NCI-H510A (cell line): Measurements from ENCODE around the gene UMODL1.
A peak's percentile ranks its signal among the peaks of the same experiment; 100 is the strongest.

Experiments
- DNase-seq: peaks from one replicate; lab custom pipeline; 2025; lab: John Stamatoyannopoulos, UW

The UMODL1 gene

DNA sequence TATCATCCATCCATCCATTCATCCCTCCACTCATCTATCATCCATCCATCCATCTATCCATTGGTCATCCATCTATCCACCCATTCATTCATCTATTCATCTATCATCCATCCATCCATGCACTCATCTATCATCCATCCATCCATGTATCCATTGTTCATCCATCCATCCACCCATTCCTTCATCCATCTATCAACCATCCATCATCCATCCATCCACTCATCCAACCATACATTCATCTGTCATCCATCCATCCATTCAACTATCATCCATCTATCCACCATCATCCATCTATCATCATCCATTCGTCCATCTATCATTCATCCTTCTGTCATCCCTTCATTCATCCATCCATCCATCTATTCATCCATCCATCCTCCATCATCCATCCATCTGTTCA, 61.1 kb downstream of the UMODL1 start:
- no peak for DNase-seq

DNA sequence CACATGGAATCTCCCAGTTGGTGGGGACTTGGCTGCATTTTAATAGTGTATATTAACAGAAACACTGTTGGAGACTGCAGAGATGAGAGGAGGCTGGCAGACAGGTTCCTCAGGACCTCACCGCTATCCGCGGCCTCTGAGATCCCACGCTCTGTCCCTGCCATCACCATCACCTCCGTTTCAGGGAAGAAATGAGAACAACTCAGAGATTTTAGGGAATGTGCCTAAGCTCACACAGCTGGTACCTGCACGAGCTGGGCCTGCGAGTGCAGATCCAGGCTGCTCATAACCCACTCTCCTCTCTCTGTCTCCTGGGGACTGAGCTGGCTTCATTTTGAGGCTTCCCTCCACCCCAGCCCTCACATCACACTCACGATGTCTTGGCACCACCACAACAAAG, 62.0 kb downstream of the UMODL1 start:
- DNase-seq: no peak

DNA sequence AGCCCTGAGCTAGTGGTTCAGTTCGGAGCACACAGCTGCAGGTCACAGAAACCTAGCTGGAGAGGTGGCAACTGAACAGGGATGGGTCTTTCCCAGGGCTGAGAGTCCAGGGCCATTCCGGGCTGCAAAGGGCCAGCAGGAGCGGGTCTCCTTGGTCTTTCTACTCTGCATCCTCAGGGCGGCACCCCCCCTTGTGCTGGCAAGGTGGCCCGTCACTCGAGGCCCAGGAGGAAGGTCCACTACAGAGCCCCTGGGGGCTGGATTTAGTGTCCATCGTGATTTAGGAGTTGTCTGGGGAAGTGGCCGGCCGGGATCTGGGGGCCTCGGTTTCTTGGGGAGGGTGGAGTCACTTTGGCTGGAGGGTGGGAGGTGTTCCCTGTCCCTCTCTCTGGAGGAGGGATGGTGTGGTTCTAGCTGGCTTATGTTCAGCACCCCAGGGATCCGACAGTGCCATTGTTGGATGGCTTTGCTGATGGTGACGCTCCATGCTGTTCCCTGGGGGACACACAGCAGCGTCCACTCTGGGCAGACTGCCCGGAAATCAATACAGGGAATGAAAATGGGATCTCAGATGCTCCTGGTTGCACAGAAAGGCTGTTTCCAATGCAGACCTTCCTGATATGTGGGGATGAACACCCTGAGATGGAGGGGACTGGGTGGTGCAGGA, 64.4 kb downstream of the UMODL1 start:
- DNase-seq: no peak

DNA sequence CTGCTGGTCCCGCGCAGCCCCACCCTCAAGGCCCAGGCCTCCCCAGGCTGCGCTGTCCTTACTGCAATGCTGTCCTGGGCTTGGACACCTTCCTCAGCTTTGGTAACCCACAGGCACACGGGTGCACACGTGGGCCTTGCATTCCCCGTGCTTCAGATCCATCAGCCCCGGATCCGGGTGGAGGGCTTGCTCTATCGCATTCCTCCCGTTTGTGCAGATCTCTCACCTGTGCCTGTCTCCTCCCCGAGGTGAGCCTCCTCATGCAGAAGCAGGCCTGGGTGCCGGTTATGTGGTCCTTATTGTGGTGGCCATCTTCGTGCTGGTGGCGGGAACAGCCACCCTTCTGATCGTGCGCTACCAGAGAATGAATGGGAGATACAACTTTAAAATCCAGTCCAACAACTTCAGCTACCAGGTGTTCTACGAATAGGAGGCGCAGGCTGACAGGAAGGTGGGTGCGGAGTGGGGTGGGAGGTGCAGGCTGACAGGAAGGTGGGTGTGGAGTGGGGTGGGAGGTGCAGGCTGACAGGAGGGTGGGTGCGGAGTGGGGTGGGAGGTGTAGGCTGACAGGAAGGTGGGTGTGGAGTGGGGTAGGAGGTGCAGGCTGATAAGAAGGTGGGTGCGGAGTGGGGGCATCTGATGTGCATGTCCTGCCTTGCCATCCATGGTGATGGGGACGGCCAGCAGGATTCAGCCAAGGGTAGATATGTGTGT, 66.2 kb downstream of the UMODL1 start:
- DNase-seq: no peak

DNA sequence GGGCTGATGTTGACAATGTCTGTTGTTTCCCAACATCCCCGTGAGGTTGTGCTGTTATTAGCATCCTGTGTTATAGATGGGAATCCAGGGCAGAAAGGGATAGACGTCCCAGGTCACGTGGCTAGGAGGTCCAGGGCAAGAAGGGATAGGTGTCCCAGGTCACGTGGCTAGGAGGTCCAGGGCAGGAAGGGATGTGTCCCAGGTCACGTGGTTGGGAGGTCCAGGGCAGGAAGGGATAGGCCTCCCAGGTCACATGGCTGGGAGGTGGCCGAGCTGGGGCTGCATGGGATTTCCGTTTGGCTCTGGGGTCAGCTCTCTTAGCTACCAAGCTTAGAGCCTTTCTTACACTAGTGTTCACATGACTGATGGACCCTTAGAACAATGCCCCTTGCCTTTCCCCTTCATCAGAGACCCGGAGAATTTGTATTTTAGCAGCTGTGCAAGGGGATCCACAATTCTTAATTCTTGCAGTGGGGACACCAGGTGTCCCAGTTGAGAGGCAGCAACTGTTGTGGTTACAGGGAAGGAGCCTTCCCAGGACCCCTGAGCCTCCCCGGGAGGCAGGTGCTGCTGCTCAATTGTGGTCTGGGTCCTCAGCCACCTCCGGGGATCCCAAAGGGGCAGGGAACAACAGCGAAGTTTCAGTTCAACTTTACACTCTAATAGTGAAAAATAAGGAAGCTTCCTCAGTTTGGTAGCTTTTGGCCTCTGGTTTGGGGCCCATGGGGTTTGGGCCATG, 69.2 kb downstream of the UMODL1 start:
- DNase-seq: no peak

DNA sequence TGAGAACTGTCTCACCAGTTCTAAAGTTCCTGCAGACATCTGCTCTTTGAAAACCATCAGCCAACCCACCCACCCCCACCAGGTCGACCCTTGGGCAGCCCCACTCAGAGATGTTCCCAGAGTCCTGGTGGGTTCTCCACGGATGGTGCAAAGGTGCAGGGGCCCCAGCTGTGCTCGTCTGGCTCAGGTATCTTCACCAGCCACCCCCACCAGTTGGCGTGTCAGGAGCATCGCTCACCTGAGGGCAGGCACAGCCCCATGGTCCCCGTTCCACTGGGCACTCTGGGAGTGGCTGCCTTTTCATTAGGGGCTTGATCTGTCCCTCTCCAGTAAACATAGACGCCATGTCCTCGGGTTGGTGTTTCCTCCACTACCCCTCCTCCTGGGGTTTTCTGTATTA, 70.5 kb downstream of the UMODL1 start:
- no peak for DNase-seq

DNA sequence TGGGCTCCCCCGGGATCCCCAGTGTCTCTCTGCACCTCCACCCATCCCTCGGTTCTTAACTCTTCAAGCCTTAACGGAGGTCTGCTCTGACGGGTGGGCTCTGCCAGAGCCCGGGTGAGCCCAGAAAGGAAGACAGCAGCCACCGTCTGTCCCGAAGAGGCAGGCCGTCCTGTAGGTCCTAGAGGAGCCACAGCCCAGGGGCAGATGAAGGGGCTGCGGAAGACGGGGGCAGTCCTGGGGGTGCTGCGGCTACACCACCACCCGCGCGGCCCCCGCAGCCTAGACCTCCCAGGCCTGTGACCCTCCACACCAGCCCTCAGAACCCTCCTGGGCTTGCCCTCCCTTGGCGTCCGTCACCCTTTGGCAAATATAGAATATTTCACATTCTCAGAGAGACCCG, 71.0 kb downstream of the UMODL1 start:
- no peak for DNase-seq

DNA sequence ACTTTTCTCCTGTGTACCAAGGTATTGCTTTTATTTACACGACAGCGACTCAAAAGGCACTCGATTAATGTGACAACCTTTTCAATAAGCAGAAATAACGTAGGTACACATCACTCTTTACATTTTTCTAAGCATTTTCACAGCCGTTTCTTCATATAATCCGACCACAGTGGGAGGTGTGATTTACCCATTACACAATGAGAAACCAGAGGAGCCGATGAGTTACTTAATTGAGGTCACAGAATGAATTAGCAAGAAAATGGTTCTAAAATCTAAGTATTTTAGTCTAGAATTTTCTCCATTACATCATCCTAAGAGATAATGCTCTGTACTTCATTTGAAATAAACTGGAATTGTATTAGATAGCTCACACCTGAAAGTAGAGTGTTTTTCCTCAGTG, 71.5 kb downstream of the UMODL1 start:
- no peak for DNase-seq

DNA sequence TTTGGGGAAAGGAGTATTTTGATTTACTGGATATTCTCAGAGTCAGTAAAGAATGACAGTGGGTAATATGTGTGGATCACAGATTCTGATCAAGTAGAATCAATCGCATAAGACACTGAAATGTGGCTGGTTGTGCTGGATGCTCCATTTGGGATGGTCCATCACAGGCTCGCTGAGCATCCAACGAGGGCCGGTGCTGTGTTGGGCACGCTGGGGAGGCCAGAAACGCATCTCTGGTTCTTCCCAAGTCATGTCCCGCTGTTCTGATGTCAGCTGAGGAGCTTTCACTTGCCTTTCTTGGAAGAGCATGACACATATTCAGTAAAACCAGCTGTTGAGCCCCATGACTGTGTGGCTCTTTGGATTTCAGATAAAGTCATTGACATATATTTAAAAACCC, 72.0 kb downstream of the UMODL1 start:
- no peak for DNase-seq

DNA sequence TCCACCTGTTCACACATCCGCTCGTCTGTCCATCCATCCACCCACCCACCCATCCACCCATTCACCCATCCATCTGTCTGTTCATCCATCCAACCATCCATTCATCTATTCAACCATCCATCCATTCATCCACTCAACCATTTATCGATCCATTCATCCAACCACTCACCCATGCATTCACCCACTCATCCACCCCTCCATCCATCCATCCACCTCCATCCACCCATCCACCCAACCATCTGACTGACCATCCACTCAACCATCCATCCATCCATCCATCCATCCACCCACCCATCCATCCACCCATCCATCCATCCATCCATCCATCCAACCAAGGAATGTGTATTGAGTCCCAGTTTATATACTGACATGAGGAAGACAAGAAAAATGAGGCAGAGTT, 73.1 kb downstream of the UMODL1 start:
- no peak for DNase-seq

DNA sequence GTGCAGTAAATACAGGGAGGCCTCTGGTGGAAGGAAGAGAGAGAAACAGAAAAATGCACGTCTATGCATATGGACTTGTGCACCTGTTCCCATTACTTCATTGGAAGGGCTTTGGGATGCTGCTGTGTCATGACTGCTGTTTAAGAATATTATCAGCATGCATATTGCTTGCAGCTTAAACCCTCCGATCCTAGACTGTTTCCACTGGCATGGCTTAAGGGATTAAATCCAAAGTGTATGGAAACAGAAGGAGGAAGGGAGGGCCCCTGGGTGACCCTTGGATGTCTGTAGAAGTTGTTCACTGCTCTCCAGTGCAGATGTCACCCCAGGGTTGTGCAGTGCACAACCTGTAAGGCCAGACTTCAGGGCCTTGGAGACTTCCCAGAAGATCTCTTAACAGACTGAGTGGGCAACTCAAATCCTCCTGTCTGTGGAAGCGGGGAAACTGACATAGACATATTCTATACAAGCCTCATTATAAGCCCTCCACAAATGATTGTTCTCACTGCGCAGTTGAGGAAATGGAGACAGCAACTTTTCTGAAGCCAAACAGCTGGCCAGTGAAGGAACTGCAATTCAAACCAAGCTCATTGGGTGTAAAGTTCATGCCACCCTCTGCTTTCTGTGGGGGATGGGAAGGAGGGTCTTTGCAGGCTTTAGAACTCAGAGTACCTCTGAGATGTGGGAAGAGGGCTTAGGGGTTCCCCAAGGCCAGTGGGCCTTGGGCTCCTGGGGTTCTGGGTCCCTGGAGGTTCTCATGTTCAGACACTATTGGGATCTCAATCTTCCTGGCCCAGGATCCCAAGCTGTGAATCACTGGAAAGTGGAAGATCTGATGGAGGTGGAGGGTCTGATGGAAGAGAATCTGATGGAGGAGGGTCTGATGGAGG, 73.8 kb downstream of the UMODL1 start:
- no peak for DNase-seq

DNA sequence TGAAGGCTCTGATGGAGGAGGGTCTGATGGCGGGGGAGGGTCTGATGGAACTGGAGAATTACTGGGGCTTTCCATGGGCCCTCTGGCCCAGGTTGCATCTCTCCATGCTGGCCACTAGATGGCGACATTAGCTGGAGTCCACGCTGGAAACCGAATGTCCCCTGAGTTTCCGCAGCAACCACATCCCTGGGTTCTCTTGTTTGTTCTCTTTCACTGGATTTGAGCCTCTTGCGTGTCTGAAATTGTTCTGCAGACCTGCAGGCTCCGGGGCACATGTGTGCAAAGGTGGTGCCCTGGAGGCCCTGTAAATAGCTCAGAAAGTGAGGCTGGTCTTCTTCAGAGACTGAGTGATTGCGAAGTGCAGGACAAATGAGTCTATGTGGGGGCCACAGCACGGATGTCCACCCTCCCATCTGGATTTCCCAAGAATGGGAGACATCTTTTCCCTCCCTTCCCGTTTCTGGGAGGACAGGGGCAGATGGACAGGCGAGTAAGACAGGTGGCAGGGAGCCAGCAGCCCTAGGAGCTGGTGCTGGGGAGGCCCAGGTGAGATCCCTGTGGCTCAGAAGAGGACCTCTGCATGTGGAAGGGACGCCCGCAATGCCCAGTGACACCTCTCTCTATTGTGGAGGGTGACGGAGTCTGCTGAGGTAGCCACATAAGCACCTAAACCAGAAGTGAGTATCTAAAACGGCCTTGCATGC, 74.6 kb downstream of the UMODL1 start:
- DNase-seq: peak; percentile 27

DNA sequence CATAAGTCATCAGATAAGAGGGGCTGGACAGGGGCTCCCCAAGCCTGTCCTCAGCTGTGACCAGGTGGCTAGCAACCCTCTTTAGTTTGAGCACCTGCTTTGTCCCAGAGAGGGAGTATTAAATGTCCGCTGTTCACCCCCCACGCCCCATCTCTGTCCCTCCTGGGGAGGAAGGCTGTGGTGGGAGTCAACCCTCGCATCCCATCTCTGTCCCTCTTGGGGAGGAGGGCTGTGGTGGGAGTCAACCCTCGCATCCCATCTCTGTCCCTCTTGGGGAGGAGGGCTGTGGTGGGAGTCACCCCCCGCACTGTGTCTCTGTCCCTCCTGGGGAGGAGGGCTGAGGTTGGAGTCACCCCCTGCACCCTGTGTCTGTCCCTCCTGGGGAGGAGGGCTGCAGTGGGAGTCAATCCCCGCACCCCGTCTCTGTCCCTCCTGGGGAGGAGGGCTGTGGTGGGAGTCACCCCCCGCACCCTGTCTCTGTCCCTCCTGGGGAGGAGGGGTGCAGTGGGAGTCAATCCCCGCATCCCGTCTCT, 75.2 kb downstream of the UMODL1 start:
- DNase-seq: no peak

DNA sequence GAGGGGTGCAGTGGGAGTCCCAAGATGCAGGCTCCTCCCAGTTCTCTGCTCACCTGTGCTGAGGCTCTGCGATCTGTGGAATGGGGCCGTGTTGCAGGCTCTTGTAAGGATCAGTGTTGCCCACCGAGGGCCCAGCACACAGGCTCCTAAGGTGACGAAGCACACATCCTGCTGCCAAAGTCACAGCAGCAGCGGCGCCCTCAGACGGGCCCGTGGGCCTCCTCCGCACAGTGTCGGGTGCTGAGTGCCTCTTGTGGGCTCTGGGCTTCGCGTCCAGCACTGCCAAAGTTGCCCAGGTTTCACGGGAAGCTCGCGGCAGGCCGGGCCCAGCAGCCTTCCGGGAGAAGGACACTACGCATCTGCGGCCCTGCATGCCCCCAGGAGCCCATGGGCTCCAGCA, 75.7 kb downstream of the UMODL1 start:
- DNase-seq: no peak

DNA sequence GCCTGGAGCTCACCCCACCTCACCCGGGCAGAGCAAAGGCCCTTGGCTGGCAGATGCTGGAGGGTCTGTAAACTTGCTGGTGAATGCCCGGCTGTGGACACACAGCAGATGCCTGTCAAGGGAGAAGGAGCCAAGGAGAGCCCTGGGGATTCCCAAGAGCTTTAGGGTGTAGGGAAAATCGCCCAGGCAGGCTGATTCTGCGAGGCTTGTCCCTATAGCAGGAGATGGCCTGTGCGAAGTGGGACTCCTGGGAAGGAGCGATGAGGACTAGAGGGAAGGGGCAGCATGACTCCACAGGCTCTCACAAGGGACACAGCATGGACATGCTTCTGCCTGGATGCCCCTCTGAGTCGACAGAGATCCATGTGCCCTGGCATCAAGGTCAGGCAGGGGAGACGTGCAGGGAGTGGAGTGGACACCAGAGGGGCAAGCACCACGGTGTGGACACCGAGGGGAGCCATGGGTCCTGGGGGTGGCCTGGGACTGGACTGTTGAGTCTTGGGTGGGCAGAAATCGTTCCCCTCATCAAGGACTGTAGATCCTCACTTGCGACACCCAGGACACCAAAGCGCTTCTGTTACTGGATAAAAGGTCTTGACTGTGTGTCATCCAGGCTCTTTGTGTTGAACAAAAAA, 76.4 kb downstream of the UMODL1 start:
- no peak for DNase-seq

DNA sequence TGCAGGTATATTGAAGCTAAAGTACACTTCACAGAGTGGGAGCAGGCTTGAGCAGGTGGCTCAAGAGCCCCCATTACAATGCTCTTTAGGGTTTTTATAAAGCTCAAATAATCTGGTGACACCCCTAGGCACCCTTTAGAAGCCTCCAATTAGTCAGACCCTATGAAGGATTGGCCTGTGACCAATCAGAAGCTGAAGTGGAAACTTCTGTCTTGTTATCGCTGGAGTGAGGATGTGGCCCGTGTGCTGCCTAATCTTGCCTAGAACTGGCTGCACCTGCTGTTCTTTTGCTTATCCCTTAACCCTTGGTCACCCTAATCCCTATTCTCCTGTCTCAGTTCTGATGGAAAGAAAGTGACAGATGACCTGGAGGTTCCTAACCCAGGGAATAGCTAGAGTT, 77.0 kb downstream of the UMODL1 start:
- DNase-seq: no peak

DNA sequence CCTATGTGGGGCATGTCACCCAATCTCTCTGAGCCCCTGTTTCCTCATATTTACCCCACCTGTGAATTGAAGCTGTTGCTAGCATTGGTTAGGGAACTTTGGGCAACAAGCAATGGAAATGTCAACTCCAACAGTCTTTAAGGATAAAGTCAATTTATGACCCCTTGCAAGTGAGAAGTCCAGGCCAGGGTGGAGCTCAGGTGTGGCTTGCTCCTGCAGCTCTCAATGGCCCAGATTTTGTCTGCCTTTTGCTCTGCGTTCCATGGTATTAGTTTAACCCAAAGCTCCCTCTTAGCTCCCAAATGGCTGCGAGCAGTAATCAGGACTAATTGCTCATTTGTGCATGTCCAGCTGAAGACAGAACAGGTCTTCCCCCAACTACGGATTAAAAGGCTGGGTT, 77.5 kb downstream of the UMODL1 start:
- no peak for DNase-seq

DNA sequence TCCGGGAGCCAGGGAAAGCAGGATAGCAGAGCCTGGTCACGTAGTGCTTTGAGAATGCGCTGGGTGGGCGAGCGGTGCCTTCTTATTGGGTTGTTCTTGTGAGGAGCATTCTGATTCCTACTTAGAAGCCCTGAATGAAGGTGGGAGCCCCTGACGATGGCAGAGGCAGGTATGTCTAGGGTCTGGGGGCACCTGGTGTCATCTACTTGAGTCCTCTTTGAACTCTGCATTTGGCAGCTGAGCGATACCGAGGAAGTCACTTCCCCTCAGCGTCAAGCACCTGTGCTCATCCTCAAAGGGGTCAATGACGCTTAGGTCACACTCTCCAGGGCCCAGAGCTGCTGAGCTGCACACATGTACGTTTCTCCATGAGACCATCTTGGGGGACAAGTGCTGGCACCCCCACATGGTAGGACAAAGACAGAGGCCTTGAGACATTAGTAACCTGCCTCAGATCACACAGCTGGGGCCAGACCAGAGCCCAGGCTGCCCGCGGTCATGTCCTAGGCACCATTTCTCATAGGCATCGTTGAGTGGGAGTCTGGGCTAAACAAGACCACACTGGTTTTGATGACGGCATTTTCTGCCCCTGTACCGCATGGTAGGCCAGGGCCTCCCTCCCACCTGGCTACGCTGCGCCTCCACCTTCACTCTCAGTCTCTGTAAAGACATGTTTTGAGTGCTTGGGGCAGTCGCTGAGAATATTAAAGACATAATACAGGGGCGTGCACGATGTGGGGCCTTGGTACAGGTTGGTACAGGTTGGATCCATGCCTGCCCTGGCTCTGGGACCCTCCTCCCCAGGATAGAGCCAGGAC, 78.7 kb downstream of the UMODL1 start:
- DNase-seq: no peak

DNA sequence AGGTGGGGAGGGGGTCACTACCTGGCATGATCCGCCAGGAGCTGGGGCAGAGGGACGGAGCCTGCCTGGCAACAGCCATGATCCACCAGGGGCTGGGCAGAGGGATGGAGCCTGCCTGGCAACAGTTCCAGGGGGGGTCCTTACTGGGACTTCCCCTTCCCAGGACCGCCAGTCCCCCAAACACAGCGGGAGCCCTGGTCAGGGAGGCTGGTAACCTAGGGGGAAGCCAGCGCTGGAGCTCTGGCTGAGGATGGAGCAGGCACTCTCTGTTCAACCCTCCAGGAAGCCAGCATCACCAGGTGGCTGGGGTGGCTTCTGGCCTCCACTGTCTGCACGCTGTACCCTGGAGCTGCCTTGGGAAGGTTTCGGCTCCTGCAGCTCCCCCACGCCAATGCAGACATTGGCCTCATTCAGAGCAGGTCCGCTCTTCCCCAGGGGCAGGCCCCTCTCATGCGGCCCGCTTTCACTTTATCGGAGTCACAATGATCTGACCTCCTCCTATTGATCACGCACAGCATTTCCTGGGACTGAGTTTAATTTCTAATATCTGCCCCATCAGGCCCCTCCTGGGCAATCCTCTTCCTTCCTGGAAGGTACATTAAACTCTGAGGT, 79.5 kb downstream of the UMODL1 start:
- no peak for DNase-seq
